ENCODE data around the gene PPARA. TPM values are rescaled to one million over a fixed set of nuclear protein-coding genes. Genes with fewer than 3 reads are reported as not detected.

Gene PPARA
- total RNA-seq, 3 donors from 2014 or later (not counting 1 experiment from before 2014, with no cell fraction given) = 20.1 to 27.8 (median 27.0) TPM

DNA sequence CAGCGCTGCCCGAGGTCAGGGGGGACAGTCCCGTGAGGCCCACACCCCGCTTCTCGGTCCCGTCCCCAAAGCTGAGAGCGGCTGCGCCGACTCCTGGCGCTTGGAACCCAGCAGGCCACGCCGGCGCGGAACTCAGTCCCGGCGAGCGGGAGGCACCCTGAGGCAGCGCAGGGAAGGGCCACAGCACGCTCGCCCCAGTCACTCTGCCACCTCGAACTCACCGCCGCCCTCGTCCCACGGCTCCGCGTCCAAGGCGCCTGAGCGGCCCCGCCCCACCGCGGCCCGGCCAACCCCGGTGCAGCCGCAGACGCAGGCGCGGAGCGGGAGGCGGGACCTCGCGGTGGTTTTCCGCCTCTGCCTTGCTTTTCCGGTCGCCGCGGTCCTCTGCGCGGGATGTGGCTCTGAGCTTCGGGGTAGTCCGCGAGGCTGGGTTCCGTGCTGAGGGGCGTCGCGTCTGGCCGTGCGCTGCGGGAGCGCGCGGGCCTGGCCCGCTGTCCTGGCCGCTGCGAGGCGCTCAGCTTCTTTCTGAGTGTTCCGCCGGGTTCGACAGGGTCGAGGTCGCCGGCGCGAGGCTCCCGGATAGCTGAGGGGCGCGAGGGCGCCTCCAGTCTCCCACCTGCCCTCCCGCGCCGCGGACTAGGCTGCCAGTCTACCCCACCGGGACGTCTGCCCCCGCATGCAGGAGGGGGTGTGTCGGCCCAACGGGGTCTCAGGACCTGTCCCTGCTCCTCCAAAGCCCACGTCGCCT lies 99.9 kb downstream of the PPARA start, which contains the start of gene CDPF1:
TSS of gene CDPF1 (minus strand) at position 259 of the 748 bp plus-strand sequence. CDS start 2,009 bp downstream, outside the sequence.
- Histone ChIP-seq H3K27ac (ENCODE audit: low read length) (peak within 1 kb of the TSS; percentile 66), H3K27me3 (ENCODE audit: control insufficient read depth, insufficient read depth, low read length) (no peaks in the 10 kb centered on the region), H3K36me3 (ENCODE audit: control insufficient read depth, insufficient read depth, low read length) (no peaks in the 10 kb centered on the region), H3K4me3 (ENCODE audit: low read length) (peak within 1 kb of the TSS; percentile 74), H3K9me3 (ENCODE audit: control insufficient read depth, insufficient read depth, low read length) (no peaks in the 10 kb centered on the region), H3K4me1 (ENCODE audit: control insufficient read depth, insufficient read depth, low read length) (peaks cover 16% of the 10 kb centered on the region)
- peak; percentile 88 to 93 (median 92) for ATAC-seq
- Mint-ChIP-seq H3K4me1 (peaks cover 21 to 44% of the 10 kb centered on the region in 2 donors), H3K27me3 (ENCODE audit: low read depth in 2 of 2) (no peaks in the 10 kb centered on the region), H3K36me3 (no peaks in the 10 kb centered on the region), H3K4me3 (peak within 1 kb of the TSS; percentile 88), H3K9me3 (no peaks in the 10 kb centered on the region), H3K27ac (peak within 1 kb of the TSS; percentile 45 to 93)
- peak; percentile 86 to 95 for DNase-seq
- TF ChIP-seq, protein P1, sequence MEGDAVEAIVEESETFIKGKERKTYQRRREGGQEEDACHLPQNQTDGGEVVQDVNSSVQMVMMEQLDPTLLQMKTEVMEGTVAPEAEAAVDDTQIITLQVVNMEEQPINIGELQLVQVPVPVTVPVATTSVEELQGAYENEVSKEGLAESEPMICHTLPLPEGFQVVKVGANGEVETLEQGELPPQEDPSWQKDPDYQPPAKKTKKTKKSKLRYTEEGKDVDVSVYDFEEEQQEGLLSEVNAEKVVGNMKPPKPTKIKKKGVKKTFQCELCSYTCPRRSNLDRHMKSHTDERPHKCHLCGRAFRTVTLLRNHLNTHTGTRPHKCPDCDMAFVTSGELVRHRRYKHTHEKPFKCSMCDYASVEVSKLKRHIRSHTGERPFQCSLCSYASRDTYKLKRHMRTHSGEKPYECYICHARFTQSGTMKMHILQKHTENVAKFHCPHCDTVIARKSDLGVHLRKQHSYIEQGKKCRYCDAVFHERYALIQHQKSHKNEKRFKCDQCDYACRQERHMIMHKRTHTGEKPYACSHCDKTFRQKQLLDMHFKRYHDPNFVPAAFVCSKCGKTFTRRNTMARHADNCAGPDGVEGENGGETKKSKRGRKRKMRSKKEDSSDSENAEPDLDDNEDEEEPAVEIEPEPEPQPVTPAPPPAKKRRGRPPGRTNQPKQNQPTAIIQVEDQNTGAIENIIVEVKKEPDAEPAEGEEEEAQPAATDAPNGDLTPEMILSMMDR (IDR thresholded peaks at IDR 0.05) = no peak
- WGBS (ENCODE audit: insufficient coverage) = under 1% methylated on average over 89 of the region's 89 CpGs
- intact Hi-C loops (cut with micrococcal nuclease) = loop anchor here (1.0 to 2.0 kb wide), 3 partner anchors 31 to 46 kb away; partner anchors contain the start of gene GTSE1

- Histone ChIP-seq H3K4me1 (ENCODE audit: control insufficient read depth, insufficient read depth, low read length) (peaks cover 16% of the 10 kb centered on the region), H3K27ac (ENCODE audit: low read length) (peak overlapping the region; percentile 57), H3K36me3 (ENCODE audit: control insufficient read depth, insufficient read depth, low read length) (no peaks in the 10 kb centered on the region), H3K27me3 (ENCODE audit: control insufficient read depth, insufficient read depth, low read length) (no peaks in the 10 kb centered on the region), H3K4me3 (ENCODE audit: low read length) (peak overlapping the region; percentile 61), H3K9me3 (ENCODE audit: control insufficient read depth, insufficient read depth, low read length) (no peaks in the 10 kb centered on the region)
- DNase-seq (no peak), ATAC-seq (peak in 1 of 3 donors; percentile 3)
- Mint-ChIP-seq H3K4me3 (peak overlapping the region; percentile 88), H3K36me3 (no peaks in the 10 kb centered on the region), H3K27ac (peak overlapping the region; percentile 44 to 93), H3K27me3 (ENCODE audit: low read depth in 2 of 2) (no peaks in the 10 kb centered on the region), H3K9me3 (no peaks in the 10 kb centered on the region), H3K4me1 (peaks cover 21 to 42% of the 10 kb centered on the region in 2 donors)
- TF ChIP-seq, protein P1 (IDR thresholded peaks at IDR 0.05) = no peak
- whole genome bisulfite sequencing (ENCODE audit: insufficient coverage) = 15% methylated on average over 25 of the region's 25 CpGs
- intact Hi-C loops (cut with micrococcal nuclease) = loop anchor here (1.0 to 2.0 kb wide), 3 partner anchors 31 to 46 kb away; partner anchors contain the start of gene GTSE1
Observed at GRCh38 chr22:46250783-46251125, 100.4 kb downstream of the PPARA start.

- Mint-ChIP-seq H3K27ac (peak overlapping the region; percentile 44 to 93), H3K4me1 (peaks cover 21 to 40% of the 10 kb centered on the region in 2 donors), H3K27me3 (ENCODE audit: low read depth in 2 of 2) (no peaks in the 10 kb centered on the region), H3K4me3 (peak overlapping the region; percentile 88), H3K9me3 (no peaks in the 10 kb centered on the region), H3K36me3 (no peaks in the 10 kb centered on the region)
- TF ChIP-seq, protein P1 (IDR thresholded peaks at IDR 0.05) = no peak
- Histone ChIP-seq H3K27me3 (ENCODE audit: control insufficient read depth, insufficient read depth, low read length) (no peaks in the 10 kb centered on the region), H3K36me3 (ENCODE audit: control insufficient read depth, insufficient read depth, low read length) (no peaks in the 10 kb centered on the region), H3K4me1 (ENCODE audit: control insufficient read depth, insufficient read depth, low read length) (peaks cover 16% of the 10 kb centered on the region), H3K4me3 (ENCODE audit: low read length) (no peak overlapping the region), H3K27ac (ENCODE audit: low read length) (peak overlapping the region; percentile 57), H3K9me3 (ENCODE audit: control insufficient read depth, insufficient read depth, low read length) (no peaks in the 10 kb centered on the region)
- no peak for DNase-seq
- WGBS (ENCODE audit: insufficient coverage) = 96% methylated on average over 7 of the region's 7 CpGs
- ATAC-seq = no peak
- intact Hi-C loops (cut with micrococcal nuclease) = loop anchor here (2.0 kb wide), 1 partner anchor 38 kb away; no protein-coding TSS in a partner anchor
Observed at GRCh38 chr22:46251266-46251665, 100.9 kb downstream of the PPARA start.

Measured in natural killer cell (primary cell).